NCI-H446 (cell line): ENCODE data around the gene SPAG7.
"Not testable (repeated sequence)": the region's sequence is repeated elsewhere in the genome, so short reads cannot be mapped to it uniquely, and the experiment has no call there.

ENCODE experiments used
- DNase-seq, 2 experiments: peaks; one replicate each; lab custom pipeline; 2025; lab: John Stamatoyannopoulos, UW

SPAG7 gene

DNA sequence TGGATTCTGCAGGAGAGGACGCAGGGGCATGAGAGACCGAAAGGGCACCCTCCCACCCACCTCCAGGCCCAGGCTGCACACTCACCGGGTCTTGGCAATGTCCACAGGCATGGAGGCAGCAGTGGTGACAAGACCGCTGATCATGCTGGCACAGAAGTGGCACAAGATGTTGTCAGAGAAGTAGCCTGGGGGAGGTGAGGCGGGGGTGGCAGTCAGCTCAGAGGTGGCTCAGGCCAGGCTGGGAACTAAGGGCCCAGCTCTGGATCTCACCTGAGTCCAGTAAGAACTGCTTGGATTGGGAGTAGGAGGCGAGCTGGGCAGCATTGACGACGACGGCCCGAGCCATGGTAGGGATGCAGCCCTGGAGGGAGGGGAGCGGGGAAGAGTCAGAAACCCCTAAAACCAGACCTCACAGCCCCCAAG lies 29.5 kb downstream of the SPAG7 start:
- no peak for DNase-seq

DNA sequence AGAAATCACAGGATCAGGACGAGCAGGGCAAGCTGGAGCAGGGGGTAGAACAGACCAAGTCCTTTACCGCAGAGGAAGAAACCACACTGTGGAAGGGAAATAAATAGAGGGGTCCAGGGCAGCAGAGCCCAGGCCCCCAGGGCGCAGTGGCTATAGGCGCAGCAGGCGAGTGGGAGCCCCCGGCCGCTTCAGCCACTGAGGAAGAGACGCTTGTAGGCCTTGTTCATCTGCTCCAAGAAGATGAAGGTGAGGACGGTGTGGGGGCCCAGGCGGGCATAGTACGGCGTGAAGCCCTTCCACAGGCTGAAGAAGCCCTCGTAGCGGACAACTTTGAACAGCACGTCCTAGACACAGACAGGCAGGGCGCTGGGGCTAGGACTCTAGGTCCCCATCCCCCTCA lies 30.1 kb downstream of the SPAG7 start:
- no peak for DNase-seq

- no peak for DNase-seq
Measured at GRCh38 chr17:4936436-4936835, 31.2 kb downstream of the SPAG7 start.

- DNase-seq = no peak
Measured at GRCh38 chr17:4935650-4936049, 32.0 kb downstream of the SPAG7 start.

DNA sequence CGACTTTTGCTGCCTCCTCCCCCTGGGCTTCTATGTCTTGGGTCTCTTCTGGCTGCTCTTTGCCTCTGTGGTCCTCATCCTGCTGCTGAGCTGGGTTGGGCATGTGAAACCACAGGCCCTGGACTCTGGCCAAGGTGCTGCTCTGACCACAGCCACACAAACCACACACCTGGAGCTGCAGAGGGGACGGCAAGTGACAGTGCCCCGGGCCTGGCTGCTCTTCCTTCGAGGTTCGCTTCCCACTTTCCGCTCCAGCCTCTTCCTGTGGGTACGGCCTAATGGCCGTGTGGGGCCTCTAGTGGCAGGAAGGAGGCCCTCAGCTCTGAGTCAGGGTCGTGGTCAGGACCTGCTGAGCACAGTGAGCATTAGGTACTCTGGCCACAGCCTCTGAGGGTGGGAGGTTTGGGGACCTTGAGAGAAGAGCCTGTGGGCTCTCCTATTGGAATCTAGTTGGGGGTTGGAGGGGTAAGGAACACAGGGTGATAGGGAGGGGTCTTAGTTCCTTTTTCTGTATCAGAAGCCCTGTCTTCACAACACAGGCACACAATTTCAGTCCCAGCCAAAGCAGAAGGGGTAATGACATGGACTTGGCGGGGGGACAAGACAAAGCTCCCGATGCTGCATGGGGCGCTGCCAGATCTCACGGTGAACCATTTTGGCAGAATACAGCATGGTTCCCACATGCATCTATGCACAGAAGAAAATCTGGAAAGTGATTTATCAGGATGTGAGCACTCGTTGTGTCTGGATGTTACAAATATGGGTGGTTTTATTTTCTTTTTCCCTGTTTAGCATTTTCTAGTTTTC lies 33.2 kb downstream of the SPAG7 start:
- peak in 1 of 2 experiments; percentile 41 for DNase-seq

DNA sequence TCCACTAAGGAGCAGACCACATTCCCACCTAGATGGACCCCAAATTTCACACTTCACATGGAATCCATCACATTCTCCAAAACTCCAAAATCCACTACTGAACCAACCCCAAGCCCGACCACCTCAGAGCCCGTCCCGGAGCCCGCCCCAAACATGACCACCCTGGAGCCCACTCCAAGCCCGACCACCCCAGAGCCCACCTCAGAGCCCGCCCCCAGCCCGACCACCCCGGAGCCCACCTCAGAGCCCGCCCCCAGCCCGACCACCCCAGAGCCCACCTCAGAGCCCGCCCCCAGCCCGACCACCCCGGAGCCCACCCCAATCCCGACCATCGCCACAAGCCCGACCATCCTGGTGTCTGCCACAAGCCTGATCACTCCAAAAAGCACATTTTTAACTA lies 34.0 kb downstream of the SPAG7 start:
- no peak for DNase-seq

GRCh38 chr17:4932756-4933155 lies 34.9 kb downstream of the SPAG7 start:
- no peak for DNase-seq

GRCh38 chr17:4931963-4932362 lies 35.7 kb downstream of the SPAG7 start, which contains the start of gene GP1BA:
Gene GP1BA, plus strand, starts transcription at chr17:4932277. Its CDS starts 328 bp downstream, at chr17:4932605.
- DNase-seq = no peak

DNA sequence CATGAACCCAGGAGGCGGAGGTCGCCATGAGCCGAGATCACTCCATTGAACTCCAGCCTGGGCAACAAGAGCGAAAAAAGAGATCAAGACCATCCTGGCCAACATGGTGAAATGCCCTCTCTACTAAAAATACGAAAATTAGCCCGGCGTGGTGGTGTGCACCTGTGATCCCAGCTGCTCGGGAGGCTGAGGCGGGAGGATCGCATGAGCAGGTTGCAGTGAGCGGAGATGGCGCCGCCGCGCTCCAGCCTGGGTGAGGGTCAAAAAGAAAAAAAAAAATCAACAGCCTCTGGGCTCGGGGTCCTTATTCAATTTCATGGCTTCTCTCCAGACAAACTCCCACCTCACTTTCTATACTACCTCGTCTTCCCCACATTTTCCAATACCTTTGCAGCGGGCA lies 38.7 kb downstream of the SPAG7 start:
- DNase-seq = no peak

DNA sequence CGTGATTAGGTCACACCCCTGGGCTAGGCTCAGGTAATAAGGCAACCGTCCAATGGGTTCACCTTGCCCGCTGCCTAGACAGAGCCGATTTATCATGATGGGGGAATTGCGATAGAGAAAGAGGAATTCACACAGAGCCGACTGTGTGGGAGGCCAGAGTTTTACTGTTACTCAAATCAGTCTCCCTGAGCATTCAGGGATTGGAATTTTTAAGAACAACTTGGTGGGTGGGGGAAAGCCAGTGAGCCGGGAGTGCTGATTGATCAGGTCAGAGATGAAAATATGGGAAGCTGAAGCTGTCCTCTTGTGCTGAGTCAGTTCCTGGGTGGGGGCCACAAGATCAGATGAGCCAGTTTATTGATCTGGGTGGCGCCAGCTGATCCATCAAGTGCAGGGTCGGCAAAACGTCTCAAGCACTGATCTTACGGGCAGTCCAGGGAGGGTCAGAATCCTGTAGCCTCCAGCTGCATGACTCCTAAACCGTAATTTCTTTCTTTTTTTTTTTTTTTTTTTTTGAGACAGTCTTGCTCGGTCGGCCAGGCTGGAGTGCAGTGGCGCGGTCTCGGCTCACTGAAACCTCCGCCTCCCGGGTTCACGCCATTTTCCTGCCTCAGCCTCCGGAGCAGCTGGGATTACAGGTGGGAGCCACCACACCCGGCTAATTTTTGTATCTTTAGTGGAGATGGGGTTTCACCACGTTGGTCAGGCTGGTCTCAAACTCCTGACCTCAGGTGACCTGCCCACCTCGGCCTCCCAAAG lies 40.9 kb downstream of the SPAG7 start:
- not testable (repeated sequence) for DNase-seq

DNA sequence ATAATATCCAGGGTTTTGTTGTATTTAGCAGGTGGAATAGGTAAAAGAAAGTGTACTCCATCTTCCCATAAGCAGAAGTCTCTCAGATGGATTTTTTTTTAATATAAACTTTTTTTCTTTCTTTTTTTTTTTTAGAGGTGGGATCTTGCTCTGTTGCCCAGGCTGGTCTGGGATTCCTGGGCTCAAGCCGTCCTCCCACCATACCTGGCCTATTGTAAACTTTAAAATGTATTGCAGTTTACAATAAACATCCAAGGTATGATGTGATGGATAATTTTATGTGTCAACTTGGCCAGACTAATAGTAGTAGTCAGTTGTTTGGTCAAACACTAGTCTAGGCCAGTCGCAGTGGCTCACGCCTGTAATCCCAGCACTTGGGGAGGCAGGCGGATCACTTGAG lies 46.3 kb downstream of the SPAG7 start:
- DNase-seq = no peak

- DNase-seq = no peak
Measured at GRCh38 chr17:4920351-4921048, 47.1 kb downstream of the SPAG7 start.

GRCh38 chr17:4919511-4920047 lies 48.0 kb downstream of the SPAG7 start:
- DNase-seq = no peak

DNA sequence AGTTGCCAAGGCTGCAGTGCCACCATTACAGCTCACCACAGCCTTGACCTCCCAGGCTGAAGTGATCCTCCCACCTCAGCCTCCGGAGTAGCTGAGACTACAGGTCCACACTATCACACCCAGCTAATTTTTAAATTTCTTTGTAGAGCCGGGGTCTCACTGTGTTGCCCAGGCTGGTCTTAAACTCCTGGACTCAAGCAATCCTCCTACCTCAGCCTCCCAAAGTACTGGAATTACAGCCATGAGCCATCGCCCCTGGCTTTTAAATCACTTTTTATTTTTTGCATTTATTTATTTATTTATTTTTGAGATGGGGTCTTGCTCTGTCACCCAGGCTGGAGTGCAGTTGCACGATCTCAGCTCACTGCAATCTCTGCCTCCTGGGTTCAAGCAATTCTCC lies 53.1 kb downstream of the SPAG7 start:
- not testable (repeated sequence) for DNase-seq

DNA sequence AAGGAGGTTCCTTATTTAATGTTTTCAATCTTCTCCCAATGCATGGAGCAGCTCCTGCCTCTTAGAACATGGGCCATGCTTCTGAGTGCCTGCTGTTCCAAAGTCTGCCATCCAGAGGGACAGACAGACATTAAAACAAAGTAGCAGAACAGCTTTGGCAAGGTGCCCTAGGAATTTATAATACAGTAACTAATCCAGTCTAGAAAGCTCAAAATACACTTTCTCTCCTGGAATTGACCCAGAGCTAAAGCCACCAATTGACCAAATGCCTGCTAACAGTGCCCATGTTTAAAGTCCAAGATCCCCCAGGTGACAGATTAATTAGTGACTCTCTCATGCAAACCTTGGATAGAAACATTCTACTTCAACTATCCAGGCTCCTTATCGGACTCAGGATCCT lies 53.6 kb downstream of the SPAG7 start:
- DNase-seq = no peak
